ENCODE results near the gene VPS33B. TPM values are rescaled to one million over a fixed set of nuclear protein-coding genes. Genes with fewer than 3 reads are reported as not detected.

The VPS33B gene
- polyA plus RNA-seq, 1 experiment = 12.3 TPM

DNA sequence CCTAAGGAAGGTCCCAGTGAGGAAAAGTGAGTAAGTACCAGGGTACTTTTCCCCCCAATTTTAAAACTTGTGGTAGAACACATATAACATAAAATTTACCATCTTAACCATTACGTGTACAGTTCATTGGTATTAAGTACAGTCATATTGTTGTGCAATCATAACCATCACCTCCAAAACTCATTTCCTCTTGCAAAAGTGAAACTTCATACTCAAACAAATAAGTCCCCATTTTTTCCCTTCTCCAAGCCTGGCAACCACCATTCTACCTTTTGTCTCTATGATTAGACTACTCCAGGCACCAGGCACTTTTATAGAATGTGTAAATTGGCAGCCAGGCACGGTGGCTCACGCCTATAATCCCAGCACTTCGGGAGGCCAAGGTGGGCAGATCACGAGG lies 40.3 kb downstream of the VPS33B start:
- Histone ChIP-seq H3K27ac (ENCODE audit: low read depth, low read length) (no peak overlapping the region), H3K4me3 (ENCODE audit: low read depth, low read length) (no peak overlapping the region), H3K9me3 (ENCODE audit: control insufficient read depth, insufficient read depth, low read length) (no peaks in the 10 kb centered on the region), H3K27me3 (ENCODE audit: control insufficient read depth, insufficient read depth, low read length) (no peaks in the 10 kb centered on the region)
- POLR2A ChIA-PET = no interaction called here
- no peak for DNase-seq (ENCODE audit: low read depth, low spot score)
- CTCF ChIA-PET = interaction anchor here (1.3 to 7.8 kb wide), 2 partner anchors 25 to 290 kb away, joined by 4 to 70 read pairs; no protein-coding TSS in a partner anchor
- TF ChIP-seq, protein P1, sequence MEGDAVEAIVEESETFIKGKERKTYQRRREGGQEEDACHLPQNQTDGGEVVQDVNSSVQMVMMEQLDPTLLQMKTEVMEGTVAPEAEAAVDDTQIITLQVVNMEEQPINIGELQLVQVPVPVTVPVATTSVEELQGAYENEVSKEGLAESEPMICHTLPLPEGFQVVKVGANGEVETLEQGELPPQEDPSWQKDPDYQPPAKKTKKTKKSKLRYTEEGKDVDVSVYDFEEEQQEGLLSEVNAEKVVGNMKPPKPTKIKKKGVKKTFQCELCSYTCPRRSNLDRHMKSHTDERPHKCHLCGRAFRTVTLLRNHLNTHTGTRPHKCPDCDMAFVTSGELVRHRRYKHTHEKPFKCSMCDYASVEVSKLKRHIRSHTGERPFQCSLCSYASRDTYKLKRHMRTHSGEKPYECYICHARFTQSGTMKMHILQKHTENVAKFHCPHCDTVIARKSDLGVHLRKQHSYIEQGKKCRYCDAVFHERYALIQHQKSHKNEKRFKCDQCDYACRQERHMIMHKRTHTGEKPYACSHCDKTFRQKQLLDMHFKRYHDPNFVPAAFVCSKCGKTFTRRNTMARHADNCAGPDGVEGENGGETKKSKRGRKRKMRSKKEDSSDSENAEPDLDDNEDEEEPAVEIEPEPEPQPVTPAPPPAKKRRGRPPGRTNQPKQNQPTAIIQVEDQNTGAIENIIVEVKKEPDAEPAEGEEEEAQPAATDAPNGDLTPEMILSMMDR (IDR thresholded peaks at IDR 0.05; ENCODE audit: low read depth, low read length) = no peak

DNA sequence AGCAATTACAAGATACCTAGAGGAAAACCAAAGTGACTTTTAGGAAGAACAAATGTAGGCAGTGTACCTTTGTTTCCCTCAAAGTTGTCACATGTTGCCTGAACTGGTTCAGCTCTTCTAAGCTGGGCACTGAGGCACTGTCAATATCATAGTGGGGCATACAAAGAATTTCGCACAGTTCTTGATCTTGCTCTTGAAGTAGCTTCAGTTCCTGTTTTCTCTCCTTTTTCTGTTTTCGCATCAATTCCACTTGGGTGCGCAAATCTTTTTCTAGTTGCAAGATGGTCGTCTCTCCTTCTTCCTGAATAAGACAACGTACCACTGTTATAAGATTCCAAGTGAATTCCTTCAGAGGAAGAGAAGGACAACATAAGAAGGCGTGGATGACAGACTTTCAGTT lies 40.7 kb downstream of the VPS33B start:
- no peak overlapping the region for H3K4me3 ChIP-seq (ENCODE audit: low read depth, low read length)
- TF ChIP-seq, protein P1 (IDR thresholded peaks at IDR 0.05; ENCODE audit: low read depth, low read length) = no peak
- no peaks in the 10 kb centered on the region for H3K27me3 ChIP-seq (ENCODE audit: control insufficient read depth, insufficient read depth, low read length)
- DNase-seq (ENCODE audit: low read depth, low spot score) = no peak
- POLR2A ChIA-PET = interaction anchor here (1.0 kb wide), 1 partner anchor 8 kb away, joined by 3 read pairs; no protein-coding TSS in a partner anchor
- H3K9me3 ChIP-seq (ENCODE audit: control insufficient read depth, insufficient read depth, low read length) = no peaks in the 10 kb centered on the region
- CTCF ChIA-PET = interaction anchor here (1.4 to 1.8 kb wide), 2 partner anchors 25 to 48 kb away, joined by 3 to 14 read pairs; no protein-coding TSS in a partner anchor
- no peak overlapping the region for H3K27ac ChIP-seq (ENCODE audit: low read depth, low read length)

DNA sequence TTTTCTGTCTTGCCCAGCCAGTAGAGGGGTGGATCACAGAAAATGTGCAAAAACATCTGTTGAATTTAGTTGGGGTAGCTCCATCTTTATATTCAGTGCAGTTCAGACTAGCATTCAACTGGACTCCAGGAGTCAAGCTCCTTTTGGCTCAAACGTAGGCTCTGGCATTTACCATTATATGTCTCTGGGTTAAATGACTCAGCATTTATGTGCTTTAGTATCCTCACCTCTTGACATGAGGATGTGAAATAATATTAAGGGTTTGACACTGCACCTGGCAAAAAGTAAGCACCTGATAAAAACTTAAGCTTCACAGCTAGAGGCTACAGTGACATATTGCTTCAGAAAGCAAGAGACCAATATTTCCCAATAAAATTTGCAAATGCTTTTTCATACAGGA lies 42.8 kb downstream of the VPS33B start:
- TF ChIP-seq, protein P1 (IDR thresholded peaks at IDR 0.05; ENCODE audit: low read depth, low read length) = no peak
- no peak for DNase-seq (ENCODE audit: low read depth, low spot score)
- Histone ChIP-seq H3K27ac (ENCODE audit: low read depth, low read length) (no peak overlapping the region), H3K27me3 (ENCODE audit: control insufficient read depth, insufficient read depth, low read length) (no peaks in the 10 kb centered on the region), H3K4me3 (ENCODE audit: low read depth, low read length) (no peak overlapping the region), H3K9me3 (ENCODE audit: control insufficient read depth, insufficient read depth, low read length) (no peaks in the 10 kb centered on the region)
- ChIA-PET CTCF (interaction anchor here (0.8 to 4.2 kb wide), 7 partner anchors 23 to 76 kb away, joined by 3 to 50 read pairs (median 6); partner anchors contain the start of genes HDDC3, RCCD1 and UNC45A), POLR2A (interaction anchor here (0.5 kb wide), 1 partner anchor 13 kb away, joined by 3 read pairs; no protein-coding TSS in a partner anchor)

DNA sequence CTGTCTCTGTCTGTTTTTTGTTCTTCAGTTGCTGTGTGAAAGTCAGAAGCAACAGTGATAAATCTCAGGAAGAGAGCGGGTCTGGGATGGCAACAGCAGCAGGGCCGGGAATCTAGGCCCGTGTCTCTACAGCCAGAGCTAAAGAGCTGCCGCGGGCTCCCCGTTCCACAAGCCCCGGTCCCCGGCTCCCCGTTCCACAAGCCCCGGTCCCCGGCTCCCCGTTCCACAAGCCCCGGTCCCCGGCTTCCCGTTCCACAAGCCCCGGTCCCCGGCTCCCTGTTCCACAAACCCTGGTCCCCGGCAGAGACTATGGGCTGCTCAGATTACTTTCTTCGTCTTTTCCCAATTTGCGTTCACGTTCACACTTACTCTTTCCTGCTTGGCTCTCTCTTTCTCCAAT lies 48.2 kb downstream of the VPS33B start:
- DNase-seq (ENCODE audit: low read depth, low spot score) = no peak
- ChIA-PET CTCF (no interaction called here), POLR2A (no interaction called here)
- Histone ChIP-seq H3K9me3 (ENCODE audit: control insufficient read depth, insufficient read depth, low read length) (no peaks in the 10 kb centered on the region), H3K27ac (ENCODE audit: low read depth, low read length) (no peak overlapping the region), H3K4me3 (ENCODE audit: low read depth, low read length) (no peak overlapping the region), H3K27me3 (ENCODE audit: control insufficient read depth, insufficient read depth, low read length) (no peaks in the 10 kb centered on the region)
- TF ChIP-seq, protein P1 (IDR thresholded peaks at IDR 0.05; ENCODE audit: low read depth, low read length) = no peak

DNA sequence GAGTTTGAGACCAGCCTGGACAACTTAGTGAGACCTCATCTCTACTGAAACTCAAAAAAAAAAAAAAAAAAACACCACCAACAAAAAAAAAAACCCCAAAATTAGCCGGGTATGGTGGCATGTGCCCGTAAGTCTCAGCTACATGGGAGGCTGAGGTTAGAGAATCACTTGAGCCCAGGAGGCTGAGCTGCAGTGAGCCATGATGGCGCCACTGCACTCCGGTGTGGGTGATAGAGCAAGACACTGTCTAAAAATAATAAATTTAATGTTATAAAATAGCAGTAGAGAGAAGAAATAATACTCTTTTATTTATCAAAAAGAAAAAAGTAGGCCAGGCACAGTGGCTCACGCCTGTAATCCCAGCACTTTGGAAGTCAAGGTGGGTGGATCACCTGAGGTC lies 50.3 kb downstream of the VPS33B start:
- H3K27me3 ChIP-seq (ENCODE audit: control insufficient read depth, insufficient read depth, low read length) = no peaks in the 10 kb centered on the region
- H3K9me3 ChIP-seq (ENCODE audit: control insufficient read depth, insufficient read depth, low read length) = no peaks in the 10 kb centered on the region
- no peak overlapping the region for H3K27ac ChIP-seq (ENCODE audit: low read depth, low read length)
- DNase-seq (ENCODE audit: low read depth, low spot score) = no peak
- TF ChIP-seq, protein P1 (IDR thresholded peaks at IDR 0.05; ENCODE audit: low read depth, low read length) = no peak
- H3K4me3 ChIP-seq (ENCODE audit: low read depth, low read length) = no peak overlapping the region
- ChIA-PET POLR2A (interaction anchor here (0.6 kb wide), 1 partner anchor 286 kb away, joined by 6 read pairs; no protein-coding TSS in a partner anchor), CTCF (interaction anchor here (0.6 to 3.4 kb wide), 5 partner anchors 13 to 106 kb away, joined by 3 to 27 read pairs (median 7); no protein-coding TSS in a partner anchor)
